Islet of Langerhans (tissue), 1 donor: ENCODE data around the gene PALLD.
A peak's percentile ranks its signal among the peaks of the same experiment; 100 is the strongest.

Experiments
- FAIRE-seq: peaks from one replicate; lab custom pipeline; 2011; peaks lifted over from hg19 to GRCh38; lab: Jason Lieb, UNC

The PALLD gene

DNA sequence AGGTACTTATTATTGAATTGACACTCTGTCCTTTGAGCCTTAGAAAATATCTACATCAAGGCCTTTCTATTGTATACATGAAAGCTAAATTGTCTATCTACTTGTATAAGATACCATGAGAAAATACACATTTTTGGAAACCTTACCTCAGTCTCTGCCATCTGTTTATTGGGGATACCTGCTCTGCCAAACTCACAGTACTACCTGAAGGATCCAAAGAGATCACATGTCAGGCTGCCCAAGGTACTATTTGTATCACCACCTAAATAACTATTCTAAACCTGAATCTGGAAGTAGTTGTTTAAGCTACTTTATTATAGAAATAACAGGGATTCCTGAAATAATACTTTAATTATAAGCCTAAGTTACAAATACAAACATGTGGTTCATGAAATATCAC, 126.2 kb downstream of the PALLD start:
- no peak for FAIRE-seq

- FAIRE-seq, result no peak
Observed at GRCh38 chr4:168623484-168623883, 126.6 kb downstream of the PALLD start.

- no peak for FAIRE-seq
Observed at GRCh38 chr4:168628251-168628650, 131.4 kb downstream of the PALLD start.

- FAIRE-seq, result no peak
Observed at GRCh38 chr4:168629566-168629965, 132.7 kb downstream of the PALLD start.

DNA sequence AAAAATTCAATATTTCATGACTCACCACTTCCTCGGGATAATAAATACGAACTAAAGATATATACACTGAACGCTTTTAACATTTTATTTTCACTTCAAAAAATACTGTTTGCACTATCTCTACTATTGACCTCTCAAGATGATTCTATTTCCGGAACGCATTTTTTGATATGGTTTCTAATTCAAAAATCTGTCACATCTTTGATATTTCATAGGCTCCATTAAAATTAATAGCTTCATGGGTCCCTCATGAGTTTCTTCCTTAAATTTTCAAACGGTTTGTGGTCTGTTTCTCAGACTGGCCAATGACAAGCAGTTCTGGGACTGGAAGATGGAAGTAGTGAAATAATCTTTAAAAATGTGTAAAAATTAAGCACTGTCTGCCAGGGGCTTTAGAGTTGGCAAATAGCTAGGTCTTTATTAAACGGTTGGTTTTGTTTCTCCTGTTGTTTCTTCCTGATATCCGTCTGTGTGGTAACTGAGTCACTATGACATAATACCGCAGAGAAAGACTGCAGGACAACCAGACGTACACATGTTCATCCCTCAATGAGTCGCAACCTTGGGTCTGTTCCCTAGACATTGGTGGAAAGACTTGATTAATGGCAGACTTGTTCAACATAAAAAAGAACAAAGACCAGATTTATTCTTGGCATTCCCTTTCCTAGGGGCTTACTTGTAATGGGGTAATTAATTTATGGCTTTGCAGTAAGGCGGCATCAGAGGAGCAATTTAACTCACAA, 133.8 kb downstream of the PALLD start:
- peak; percentile 24 for FAIRE-seq

GRCh38 chr4:168631241-168632162, 134.7 kb downstream of the PALLD start:
- no peak for FAIRE-seq

- FAIRE-seq, result no peak
Observed at GRCh38 chr4:168632301-168632725, 135.5 kb downstream of the PALLD start.

DNA sequence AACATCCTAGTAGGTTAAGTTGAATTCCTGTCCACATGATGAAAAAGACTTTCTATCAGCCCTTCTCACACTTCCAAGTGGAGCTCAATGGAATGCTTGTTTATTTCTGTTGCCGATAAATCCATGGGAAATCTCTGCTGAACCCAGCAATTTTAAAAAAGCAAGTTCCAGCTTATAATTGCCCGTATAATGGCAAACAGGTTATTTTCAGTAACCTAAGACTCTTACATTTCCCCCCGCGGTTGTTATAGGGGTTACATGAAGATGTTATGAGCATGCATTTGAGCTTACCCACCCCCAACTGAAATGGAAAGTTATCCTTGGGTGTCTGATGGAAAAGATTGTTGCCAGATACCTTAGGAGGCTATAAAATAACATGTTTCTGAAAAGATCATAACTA, 136.2 kb downstream of the PALLD start:
- FAIRE-seq, result no peak

GRCh38 chr4:168633496-168633895, 136.6 kb downstream of the PALLD start:
- no peak for FAIRE-seq

DNA sequence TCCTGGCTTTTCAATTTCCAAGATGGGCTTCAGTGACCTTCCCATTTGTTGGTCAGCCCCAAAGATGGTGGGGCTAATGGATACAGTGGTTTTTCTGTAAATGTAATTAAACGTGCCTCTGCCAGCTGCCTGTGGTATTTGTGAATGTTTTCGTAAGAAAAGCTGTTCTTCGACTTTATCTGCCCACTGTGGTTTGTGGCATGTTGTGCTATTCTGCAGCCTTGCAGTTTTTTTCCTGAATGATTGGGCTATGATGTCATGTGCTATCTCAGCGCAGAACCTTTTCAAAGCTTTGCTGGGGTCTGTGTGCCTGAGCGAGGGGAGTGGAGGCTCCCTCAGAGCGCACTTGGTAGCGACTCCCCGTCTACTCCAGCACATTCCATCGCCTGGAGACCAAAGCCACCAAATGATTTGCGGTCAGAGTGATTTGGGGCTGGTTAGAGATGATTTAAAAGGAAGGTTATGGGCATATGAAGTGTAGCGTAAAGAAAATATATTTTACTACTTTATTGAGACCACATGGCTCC, 137.5 kb downstream of the PALLD start:
- no peak for FAIRE-seq

GRCh38 chr4:168636040-168636439, 139.2 kb downstream of the PALLD start:
- FAIRE-seq, result no peak

- FAIRE-seq, result no peak
Observed at GRCh38 chr4:168636506-168637196, 139.8 kb downstream of the PALLD start.

- FAIRE-seq, result no peak
Observed at GRCh38 chr4:168637872-168638756, 141.3 kb downstream of the PALLD start.

DNA sequence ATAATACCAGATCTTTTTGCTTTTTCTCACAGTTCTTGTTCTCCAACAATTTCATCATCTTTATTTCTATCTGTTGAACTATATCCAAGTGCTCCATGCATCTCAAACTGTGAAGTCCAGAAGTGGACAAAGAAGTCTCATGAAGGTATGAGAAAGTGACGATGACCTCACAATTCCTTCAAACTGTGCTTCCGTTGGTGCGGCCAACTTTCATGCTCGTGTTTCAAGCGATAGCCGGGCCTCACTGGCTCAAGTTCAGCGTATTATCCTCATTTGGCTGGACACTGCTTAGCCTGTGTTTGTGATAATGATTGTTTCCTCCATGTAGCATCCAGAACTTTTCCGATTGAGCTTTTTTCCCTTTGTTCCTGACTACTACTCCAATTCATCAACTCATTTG, 143.1 kb downstream of the PALLD start:
- no peak for FAIRE-seq

- no peak for FAIRE-seq
Observed at GRCh38 chr4:168641811-168642140, 144.9 kb downstream of the PALLD start.

- no peak for FAIRE-seq
Observed at GRCh38 chr4:168642591-168642990, 145.7 kb downstream of the PALLD start.

DNA sequence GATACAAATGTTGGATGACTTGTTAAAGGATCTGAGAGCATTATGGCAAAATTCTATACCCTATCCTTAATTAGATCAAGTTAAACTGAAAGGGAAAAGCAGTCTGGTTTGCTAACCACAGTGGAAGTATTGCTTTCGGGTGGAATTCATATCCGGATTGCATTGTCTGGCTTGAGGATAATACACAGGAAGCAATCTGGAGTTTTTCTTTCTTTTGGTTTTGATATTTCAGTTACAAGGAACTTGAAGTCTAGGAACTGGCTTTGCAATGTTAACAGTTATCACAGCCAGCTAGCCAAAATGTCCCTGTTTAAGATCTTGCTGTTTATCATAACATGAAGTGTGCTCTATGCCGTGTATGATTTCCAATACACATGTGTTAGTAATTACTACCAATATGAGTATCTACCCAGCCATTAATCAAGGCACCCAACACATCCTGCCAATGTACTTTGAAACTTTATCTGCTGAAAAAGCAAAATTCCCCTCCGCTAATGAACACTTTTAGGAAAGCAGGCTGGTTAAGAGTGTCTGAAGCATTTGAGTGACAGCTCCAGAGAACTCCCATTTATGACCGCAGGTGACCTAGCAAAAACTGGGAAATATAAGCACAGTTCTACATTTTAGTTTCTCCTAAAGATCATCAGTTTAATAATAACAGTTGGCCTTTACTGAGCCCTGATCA, 146.4 kb downstream of the PALLD start:
- FAIRE-seq, result no peak

GRCh38 chr4:168643796-168644159, 146.9 kb downstream of the PALLD start:
- FAIRE-seq, result no peak

DNA sequence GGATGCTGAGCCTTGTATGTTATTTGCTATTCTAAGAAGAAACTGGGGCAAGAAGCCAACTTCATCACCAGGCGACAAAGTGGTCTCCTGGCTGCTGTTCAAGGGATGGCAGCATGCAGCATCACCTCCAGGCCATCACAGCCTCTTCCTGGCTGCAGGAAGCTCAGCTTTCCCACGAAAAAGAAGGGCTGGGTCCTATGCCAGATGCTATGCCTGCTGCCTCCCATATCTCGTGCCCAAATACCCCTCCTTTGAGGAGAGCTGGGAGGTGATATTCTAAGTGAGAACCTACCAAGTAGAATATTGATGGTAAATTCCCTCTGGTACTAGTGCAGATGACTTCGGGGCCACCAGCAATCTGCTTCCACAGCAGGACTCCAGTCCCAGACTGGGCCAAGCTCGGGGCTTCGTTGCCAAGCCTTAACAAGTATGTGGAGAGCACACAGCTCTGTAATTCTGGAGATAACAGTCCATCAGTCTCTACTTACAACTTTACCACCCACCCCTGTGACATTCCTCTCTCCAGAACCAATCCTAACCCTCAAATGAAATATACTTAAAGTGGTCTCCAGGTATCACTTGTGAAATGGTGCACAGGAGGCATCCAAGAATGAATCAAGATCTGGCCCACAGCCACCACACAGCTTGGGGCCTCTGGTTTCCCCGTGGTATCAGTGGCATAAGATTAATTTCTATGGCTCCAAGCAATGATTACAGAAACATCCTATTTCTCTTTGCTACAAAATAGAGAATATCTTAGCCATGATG, 149.3 kb downstream of the PALLD start:
- no peak for FAIRE-seq

DNA sequence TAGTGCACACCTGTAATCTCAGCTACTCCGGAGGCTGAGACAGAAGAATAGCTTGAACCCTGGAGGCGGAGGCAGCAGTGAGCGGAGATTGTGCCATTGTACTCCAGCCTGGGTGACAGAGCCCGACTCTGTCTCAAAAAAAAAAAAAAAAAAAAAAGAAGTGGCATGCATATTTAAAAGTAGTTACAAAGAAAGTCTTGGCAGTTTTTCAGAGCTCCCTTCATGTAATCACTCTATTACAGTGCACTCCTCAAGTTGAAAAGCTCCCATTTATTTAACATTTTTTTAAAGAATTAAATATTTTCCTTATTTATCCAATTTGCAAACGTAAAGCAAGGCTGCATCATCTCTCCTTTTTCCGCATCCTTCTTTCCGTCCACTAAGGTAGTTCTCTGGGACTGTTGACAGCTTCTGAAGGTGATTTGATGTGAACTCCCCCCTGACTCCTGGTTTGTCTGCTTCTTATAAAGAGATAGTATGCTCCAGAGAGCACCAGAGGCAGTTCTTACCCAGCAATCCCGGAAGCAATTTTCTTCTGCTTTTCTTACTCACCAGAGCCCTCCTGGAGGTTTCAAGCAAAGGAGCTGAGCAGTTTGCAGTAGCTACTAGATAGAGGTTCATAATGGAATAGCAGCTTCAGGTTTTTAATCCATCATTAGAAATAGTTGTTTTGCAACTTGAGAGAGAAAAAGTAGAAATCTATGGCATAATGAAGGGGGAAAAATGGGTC, 151.0 kb downstream of the PALLD start:
- FAIRE-seq, result no peak
